Stimulated activated effector memory CD8-positive, alpha-beta T cell treated with anti-CD3 and anti-CD28 coated beads, Interleukin-12 subunit alpha, Interleukin-12 subunit beta, amount 100 ng/mL, for 72 hours (primary cell): ENCODE measurements around the gene ORAI1.

Source experiments
- ATAC-seq: fragments of 150-1000 bp; cut with Tn5 transposase; 2 replicates; pipeline ENCODE4 v1.10.0; 2021
- DNase-seq, 2 donors: peaks; one replicate each; pipeline ENCODE4 v3.0.0; 2021 to 2022; ENCODE audit warnings: low spot score in 2 of 2
- H3K27ac Mint-ChIP-seq: one replicate; pipeline ENCODE4 v1.8.0; 2022; ENCODE audit warnings: mild to moderate bottlenecking, mixed read lengths
- H3K36me3 Mint-ChIP-seq: one replicate; pipeline ENCODE4 v1.8.0; 2022; ENCODE audit warnings: mild to moderate bottlenecking, mixed read lengths
- H3K4me1 Mint-ChIP-seq: one replicate; pipeline ENCODE4 v1.8.0; 2022; ENCODE audit warnings: mixed read lengths
- H3K4me3 Mint-ChIP-seq: one replicate; pipeline ENCODE4 v1.8.0; 2022; ENCODE audit warnings: mild to moderate bottlenecking, mixed read lengths
- H3K9me3 Mint-ChIP-seq: one replicate; pipeline ENCODE4 v1.8.0; 2022; ENCODE audit warnings: mixed read lengths

ORAI1 gene

GRCh38 chr12:121688966-121689365, 62.6 kb downstream of the ORAI1 start:
- H3K9me3 Mint-ChIP-seq, result no peaks in the 10 kb centered on the region
- peaks cover 11% of the 10 kb centered on the region for H3K4me1 Mint-ChIP-seq
- no peak for ATAC-seq
- no peak overlapping the region for H3K27ac Mint-ChIP-seq
- peaks cover 8% of the 10 kb centered on the region for H3K36me3 Mint-ChIP-seq
- no peak for DNase-seq
- no peak overlapping the region for H3K4me3 Mint-ChIP-seq

- no peak overlapping the region for H3K4me3 Mint-ChIP-seq
- peaks cover 11% of the 10 kb centered on the region for H3K4me1 Mint-ChIP-seq
- H3K36me3 Mint-ChIP-seq, result peaks cover 8% of the 10 kb centered on the region
- ATAC-seq (no peak), DNase-seq (no peak)
- no peaks in the 10 kb centered on the region for H3K9me3 Mint-ChIP-seq
- H3K27ac Mint-ChIP-seq, result no peak overlapping the region
Measured at GRCh38 chr12:121689430-121689829, 63.1 kb downstream of the ORAI1 start.
